Measurements from ENCODE around the gene PRKG1. TPM values are rescaled to one million over a fixed set of nuclear protein-coding genes. Genes with fewer than 3 reads are reported as not detected.

The PRKG1 gene
- total and polyA plus RNA-seq, 2 donors (not counting 1 experiment from before 2014, with no cell fraction given) = 45.8 to 71.8 TPM

DNA sequence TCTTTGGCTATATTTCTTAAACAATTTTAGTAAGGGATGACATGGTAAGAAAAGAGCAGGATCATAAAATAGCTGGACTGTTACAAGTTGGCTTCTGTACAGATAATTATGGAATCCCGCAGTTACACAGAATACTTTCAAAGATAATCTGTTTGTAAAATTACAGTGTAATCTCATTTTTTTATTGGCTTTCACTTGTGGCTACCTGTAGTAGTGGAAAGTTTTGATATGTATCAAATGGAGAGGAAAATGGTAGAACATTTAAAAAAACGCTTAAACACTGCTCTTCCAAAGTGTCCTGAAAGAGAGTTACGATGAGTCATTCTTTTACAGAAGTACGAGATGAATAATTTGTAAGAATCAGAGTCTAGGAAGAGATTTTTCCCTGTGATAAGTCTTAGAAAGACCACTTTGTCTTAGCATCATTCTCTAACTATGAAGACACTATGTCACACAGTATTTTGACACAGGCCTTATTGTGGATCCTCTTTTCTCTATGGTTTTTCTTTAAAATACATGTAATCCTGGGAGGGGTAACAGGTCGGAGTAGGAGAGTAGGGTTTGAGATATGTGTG is 1024.8 kb downstream of the PRKG1 start:
- no peak overlapping the region for H3K9ac ChIP-seq (ENCODE audit: insufficient read depth, low read length)
- DNase-seq (ENCODE audit: low read depth in 2 of 2) = no peak

DNA sequence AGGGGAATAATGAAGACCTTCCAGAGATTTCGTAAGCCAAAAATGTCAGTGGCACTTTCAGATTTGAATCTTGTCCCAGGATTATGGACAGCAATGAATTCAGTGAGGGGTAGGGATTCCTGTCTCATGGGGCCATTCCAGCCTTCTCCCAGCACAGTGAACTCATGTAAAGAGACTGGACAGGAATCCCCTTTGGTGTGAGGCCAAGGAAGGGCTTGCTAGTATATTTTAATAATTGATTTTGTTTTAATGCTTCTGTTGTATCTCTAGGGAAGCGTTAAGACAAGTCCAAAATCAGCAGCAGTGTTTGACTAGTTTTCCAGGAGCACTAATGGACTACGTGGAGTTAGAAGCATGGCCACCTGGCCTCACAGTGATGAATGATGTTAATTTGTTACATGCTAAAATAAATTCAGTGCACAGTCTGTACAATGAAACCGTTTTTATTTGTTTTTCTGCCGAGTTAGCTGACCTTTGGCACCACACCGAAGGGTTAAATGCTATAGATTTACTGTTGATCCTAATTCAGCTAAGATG is 1025.8 kb downstream of the PRKG1 start:
- Histone ChIP-seq H3K9ac (ENCODE audit: insufficient read depth, low read length) (no peak overlapping the region), H3K27ac (ENCODE audit: insufficient read depth, low read length) (no peak overlapping the region), H3K4me3 (replicated peaks in 1 of 4; ENCODE audit: control extremely low read depth in 1 of 4, insufficient read depth in 1 of 4, low read depth in 3 of 4, low read length in 4 of 4) (no peak overlapping the region), H4K20me1 (ENCODE audit: control insufficient read depth, extremely low read depth, insufficient read depth, low read length) (no peaks in the 10 kb centered on the region), H3K9me3 (ENCODE audit: control insufficient read depth, insufficient read depth, low read depth, low read length) (no peaks in the 10 kb centered on the region), H3K36me3 (ENCODE audit: control insufficient read depth, insufficient read depth, low read length) (no peaks in the 10 kb centered on the region), H2AFZ (ENCODE audit: low read length) (no peak overlapping the region), H3K4me1 (ENCODE audit: control insufficient read depth, extremely low read depth, insufficient read depth, low read length) (no peaks in the 10 kb centered on the region), H3K79me2 (ENCODE audit: control insufficient read depth, insufficient read depth, low read length) (no peaks in the 10 kb centered on the region), H3K27me3 (ENCODE audit: control insufficient read depth, insufficient read depth, low read length) (no peaks in the 10 kb centered on the region), H3K4me2 (ENCODE audit: extremely low read depth, insufficient read depth, low read length) (no peak overlapping the region)
- no peak for TF ChIP-seq EZH2 (IDR thresholded peaks at IDR 0.05; ENCODE audit: low read length, missing control alignments)
- TF ChIP-seq, protein P1, sequence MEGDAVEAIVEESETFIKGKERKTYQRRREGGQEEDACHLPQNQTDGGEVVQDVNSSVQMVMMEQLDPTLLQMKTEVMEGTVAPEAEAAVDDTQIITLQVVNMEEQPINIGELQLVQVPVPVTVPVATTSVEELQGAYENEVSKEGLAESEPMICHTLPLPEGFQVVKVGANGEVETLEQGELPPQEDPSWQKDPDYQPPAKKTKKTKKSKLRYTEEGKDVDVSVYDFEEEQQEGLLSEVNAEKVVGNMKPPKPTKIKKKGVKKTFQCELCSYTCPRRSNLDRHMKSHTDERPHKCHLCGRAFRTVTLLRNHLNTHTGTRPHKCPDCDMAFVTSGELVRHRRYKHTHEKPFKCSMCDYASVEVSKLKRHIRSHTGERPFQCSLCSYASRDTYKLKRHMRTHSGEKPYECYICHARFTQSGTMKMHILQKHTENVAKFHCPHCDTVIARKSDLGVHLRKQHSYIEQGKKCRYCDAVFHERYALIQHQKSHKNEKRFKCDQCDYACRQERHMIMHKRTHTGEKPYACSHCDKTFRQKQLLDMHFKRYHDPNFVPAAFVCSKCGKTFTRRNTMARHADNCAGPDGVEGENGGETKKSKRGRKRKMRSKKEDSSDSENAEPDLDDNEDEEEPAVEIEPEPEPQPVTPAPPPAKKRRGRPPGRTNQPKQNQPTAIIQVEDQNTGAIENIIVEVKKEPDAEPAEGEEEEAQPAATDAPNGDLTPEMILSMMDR (conservative IDR thresholded peaks at IDR 0.05 in 1 of 2, IDR thresholded peaks at IDR 0.05 in 1 of 2; ENCODE audit: low read depth in 1 of 2, low read length in 2 of 2) = no peak
- DNase-seq (ENCODE audit: low read depth in 2 of 2) = no peak

More for the DNA sequence above, 1024.8 kb downstream of the PRKG1 start:
- Histone ChIP-seq H3K36me3 (ENCODE audit: control insufficient read depth, insufficient read depth, low read length) (no peaks in the 10 kb centered on the region), H3K79me2 (ENCODE audit: control insufficient read depth, insufficient read depth, low read length) (no peaks in the 10 kb centered on the region), H3K27ac (ENCODE audit: insufficient read depth, low read length) (no peak overlapping the region), H3K27me3 (ENCODE audit: control insufficient read depth, insufficient read depth, low read length) (no peaks in the 10 kb centered on the region), H3K4me2 (ENCODE audit: extremely low read depth, insufficient read depth, low read length) (no peak overlapping the region), H3K4me3 (replicated peaks in 1 of 4; ENCODE audit: control extremely low read depth in 1 of 4, insufficient read depth in 1 of 4, low read depth in 3 of 4, low read length in 4 of 4) (no peak overlapping the region), H3K9me3 (ENCODE audit: control insufficient read depth, insufficient read depth, low read depth, low read length) (no peaks in the 10 kb centered on the region), H4K20me1 (ENCODE audit: control insufficient read depth, extremely low read depth, insufficient read depth, low read length) (no peaks in the 10 kb centered on the region), H3K4me1 (ENCODE audit: control insufficient read depth, extremely low read depth, insufficient read depth, low read length) (no peaks in the 10 kb centered on the region), H2AFZ (ENCODE audit: low read length) (no peak overlapping the region)
- no peak for TF ChIP-seq EZH2 (IDR thresholded peaks at IDR 0.05; ENCODE audit: low read length, missing control alignments)
- TF ChIP-seq, protein P1 (conservative IDR thresholded peaks at IDR 0.05 in 1 of 2, IDR thresholded peaks at IDR 0.05 in 1 of 2; ENCODE audit: low read depth in 1 of 2, low read length in 2 of 2) = no peak

DNA sequence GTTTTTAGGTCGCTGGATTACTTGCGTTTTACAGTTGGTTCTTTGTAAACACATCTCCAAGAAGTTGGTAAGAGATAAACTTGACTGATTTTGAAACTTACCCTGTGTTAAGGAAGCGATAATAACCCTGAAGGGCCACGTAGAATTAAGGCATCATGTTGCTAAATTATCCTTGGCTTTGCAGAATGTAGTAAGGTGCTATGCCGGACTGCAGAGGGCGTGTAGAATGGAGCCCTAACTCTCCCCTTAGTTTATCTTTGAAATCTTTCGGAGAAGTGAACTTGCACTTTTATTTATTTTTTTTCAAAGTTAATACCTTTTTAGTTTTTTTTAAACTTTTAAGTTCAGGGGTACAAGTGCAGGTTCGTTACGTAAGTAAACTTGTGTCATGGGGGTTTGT is 1031.0 kb downstream of the PRKG1 start:
- no peak for DNase-seq (ENCODE audit: low read depth in 2 of 2)
- no peaks in the 10 kb centered on the region for H3K4me1 ChIP-seq (ENCODE audit: control insufficient read depth, extremely low read depth, insufficient read depth, low read length)
- H3K4me3 ChIP-seq (replicated peaks in 1 of 4; ENCODE audit: control extremely low read depth in 1 of 4, insufficient read depth in 1 of 4, low read depth in 3 of 4, low read length in 4 of 4) = no peak overlapping the region
- TF ChIP-seq, protein P1 (conservative IDR thresholded peaks at IDR 0.05 in 1 of 2, IDR thresholded peaks at IDR 0.05 in 1 of 2; ENCODE audit: low read depth in 1 of 2, low read length in 2 of 2) = no peak
- TF ChIP-seq EZH2 (IDR thresholded peaks at IDR 0.05; ENCODE audit: low read length, missing control alignments) = no peak
- no peak overlapping the region for H3K9ac ChIP-seq (ENCODE audit: insufficient read depth, low read length)
- no peaks in the 10 kb centered on the region for H3K79me2 ChIP-seq (ENCODE audit: control insufficient read depth, insufficient read depth, low read length)
- H3K9me3 ChIP-seq (ENCODE audit: control insufficient read depth, insufficient read depth, low read depth, low read length) = no peaks in the 10 kb centered on the region
- H3K27me3 ChIP-seq (ENCODE audit: control insufficient read depth, insufficient read depth, low read length) = no peaks in the 10 kb centered on the region
- H2AFZ ChIP-seq (ENCODE audit: low read length) = no peak overlapping the region
- H3K27ac ChIP-seq (ENCODE audit: insufficient read depth, low read length) = no peak overlapping the region
- H4K20me1 ChIP-seq (ENCODE audit: control insufficient read depth, extremely low read depth, insufficient read depth, low read length) = no peaks in the 10 kb centered on the region
- no peaks in the 10 kb centered on the region for H3K36me3 ChIP-seq (ENCODE audit: control insufficient read depth, insufficient read depth, low read length)
- no peak overlapping the region for H3K4me2 ChIP-seq (ENCODE audit: extremely low read depth, insufficient read depth, low read length)
